WI38 (cell line): ENCODE data around the gene DUSP23.

Experiments used
- H3K4me3 ChIP-seq: 2 replicates; pipeline ENCODE4 v1.5.1; 2011; ENCODE audit warnings: low read depth, mild to moderate bottlenecking, control low read depth, low read length
- TF ChIP-seq, protein P1 (sequence below): IDR thresholded peaks from 2 replicates; pipeline ENCODE4 v1.5.1; 2012; ENCODE audit warnings: low read depth, mild to moderate bottlenecking, control low read depth, low read length

Gene DUSP23

DNA sequence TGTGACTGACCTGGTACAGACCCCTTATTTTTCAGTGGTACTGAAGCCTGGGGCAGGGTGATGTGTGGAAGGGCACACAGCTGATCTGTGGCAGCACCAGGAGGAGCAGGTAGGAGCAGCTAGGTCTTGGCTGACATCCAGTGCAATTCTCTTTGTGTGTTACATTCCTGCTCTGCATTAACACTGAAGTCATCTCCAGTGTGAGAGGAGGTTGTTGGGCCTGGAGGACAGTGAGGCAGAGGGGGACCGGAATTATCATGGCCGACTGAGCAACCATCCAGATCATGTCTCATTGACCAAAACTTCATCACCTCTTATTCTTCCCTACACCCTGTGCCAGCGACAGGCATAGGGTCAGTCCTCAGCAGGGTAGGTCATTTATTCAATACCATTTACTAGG is 47.4 kb downstream of the DUSP23 start:
- TF ChIP-seq, protein P1, sequence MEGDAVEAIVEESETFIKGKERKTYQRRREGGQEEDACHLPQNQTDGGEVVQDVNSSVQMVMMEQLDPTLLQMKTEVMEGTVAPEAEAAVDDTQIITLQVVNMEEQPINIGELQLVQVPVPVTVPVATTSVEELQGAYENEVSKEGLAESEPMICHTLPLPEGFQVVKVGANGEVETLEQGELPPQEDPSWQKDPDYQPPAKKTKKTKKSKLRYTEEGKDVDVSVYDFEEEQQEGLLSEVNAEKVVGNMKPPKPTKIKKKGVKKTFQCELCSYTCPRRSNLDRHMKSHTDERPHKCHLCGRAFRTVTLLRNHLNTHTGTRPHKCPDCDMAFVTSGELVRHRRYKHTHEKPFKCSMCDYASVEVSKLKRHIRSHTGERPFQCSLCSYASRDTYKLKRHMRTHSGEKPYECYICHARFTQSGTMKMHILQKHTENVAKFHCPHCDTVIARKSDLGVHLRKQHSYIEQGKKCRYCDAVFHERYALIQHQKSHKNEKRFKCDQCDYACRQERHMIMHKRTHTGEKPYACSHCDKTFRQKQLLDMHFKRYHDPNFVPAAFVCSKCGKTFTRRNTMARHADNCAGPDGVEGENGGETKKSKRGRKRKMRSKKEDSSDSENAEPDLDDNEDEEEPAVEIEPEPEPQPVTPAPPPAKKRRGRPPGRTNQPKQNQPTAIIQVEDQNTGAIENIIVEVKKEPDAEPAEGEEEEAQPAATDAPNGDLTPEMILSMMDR: no peak
- no peak overlapping the region for H3K4me3 ChIP-seq

DNA sequence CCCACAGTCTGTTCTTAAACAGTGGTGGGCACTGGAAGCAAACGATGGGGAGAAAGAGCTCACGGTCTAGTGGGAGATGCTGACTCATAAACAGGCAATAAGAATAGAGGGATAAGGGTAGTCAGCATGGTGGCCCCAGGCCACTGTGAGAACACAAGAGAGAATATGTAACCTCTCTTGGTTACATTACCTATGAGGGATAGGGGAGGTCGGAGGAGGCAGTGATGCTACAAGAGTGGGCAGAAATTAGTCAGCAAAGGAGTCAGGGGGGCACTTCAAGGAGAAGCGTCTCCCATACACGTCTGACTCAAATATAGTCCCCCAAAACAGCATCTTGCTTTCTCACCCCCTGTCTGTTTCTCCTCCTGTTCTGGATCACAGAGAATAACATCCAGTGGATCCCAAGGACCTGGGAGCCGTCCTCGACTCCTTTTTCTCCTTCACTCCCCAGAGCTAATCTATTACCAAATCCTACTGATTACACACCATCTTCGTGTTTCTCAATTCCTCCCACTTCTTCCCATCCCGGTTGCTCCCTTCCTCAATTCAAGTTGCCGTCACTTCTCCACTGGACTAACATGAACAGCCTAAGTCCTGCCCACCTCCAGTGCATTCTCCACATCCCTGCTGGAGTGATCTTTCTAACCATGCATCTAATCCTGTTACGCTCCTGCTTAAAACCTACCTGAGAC is 48.0 kb downstream of the DUSP23 start:
- H3K4me3 ChIP-seq: no peak overlapping the region
- TF ChIP-seq, protein P1: no peak

DNA sequence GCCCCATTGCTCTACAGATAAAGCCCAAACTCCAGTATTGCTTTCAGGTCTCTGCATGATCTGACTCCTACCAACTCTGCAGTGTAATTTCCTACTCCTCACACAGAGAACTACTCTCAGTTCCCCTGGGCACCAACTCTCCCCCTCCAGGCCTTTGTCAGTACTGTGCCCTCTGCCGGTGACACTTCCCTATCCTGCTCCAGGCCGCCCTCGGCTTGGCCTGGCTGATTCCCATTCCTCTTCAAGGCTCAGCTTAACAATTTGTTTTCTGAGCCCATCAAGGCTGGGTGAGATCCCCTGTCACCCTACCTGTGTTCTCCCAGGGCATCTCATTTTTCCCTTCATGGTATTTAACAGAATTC is 48.5 kb downstream of the DUSP23 start:
- TF ChIP-seq, protein P1: no peak
- H3K4me3 ChIP-seq: no peak overlapping the region

DNA sequence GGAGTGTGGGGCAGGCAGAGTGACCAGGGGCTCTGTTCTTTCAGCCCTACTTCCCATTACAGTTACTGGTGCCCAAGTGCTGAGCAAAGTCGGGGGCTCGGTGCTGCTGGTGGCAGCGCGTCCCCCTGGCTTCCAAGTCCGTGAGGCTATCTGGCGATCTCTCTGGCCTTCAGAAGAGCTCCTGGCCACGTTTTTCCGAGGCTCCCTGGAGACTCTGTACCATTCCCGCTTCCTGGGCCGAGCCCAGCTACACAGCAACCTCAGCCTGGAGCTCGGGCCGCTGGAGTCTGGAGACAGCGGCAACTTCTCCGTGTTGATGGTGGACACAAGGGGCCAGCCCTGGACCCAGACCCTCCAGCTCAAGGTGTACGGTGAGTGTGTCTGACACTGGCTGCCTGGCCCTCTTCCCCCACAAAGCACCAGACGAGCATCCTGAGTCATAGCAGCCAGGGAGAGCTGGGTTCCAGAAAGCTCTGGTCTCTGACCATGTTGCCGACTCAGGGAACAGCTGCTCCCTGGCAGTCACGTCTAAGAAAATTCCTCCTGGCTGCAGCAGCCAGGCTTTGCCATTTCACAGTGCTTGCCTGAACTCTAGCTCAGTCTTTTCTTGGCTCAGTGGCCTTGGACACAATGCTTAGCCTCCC is 49.2 kb downstream of the DUSP23 start:
- no peak overlapping the region for H3K4me3 ChIP-seq
- TF ChIP-seq, protein P1: no peak

DNA sequence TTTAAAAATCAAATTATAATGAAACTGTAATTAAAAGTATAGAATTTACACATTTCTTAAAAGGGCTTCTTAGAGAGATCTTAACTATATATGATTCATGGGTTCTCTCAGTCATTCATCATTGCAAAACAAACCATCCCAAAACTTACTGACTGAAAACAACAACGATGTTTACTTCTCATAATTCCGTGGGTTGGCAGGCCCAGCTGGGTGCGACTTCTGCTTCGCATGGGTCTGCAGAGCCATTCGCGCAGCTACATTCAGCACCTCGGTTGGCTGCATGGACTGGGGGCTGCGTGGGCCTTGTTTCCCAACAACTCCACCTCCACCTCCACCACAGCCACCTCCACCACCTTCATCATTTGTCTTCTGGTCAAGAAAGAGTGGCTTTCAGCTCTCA is 50.0 kb downstream of the DUSP23 start:
- no peak overlapping the region for H3K4me3 ChIP-seq
- TF ChIP-seq, protein P1: no peak

DNA sequence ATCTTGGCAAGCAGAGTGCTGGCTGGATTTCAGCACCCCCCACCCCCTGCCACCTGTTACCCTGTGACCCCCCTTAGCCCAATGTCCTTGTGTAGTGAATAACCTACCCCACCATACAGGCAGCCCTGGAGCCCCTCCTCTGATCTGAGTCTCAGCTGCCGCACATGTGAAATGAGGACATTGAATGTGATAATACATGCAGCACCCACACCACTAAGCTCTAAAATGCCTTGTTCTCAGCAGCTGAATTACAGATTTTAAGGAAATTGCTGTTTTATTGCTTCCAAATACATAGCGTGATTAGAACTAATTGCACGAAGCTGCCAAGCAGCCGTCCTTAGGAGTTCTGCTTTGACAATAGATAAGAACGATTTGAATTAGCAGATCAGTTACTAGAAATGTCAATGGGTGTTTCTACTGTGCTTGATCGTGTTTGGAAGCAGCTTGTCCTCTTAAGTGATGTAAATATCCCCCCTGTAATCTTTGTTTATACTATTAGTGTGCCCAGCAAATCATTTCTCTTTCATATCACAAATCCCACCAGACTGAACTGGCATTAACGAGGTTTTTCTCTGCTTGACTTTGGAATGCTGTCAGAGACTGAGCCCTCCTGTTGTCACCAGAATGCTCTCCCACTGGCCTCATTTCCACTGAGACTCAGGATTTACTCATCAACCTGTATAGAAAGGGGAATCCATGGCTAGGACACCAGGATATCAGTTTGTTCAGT is 50.8 kb downstream of the DUSP23 start:
- TF ChIP-seq, protein P1: no peak
- no peak overlapping the region for H3K4me3 ChIP-seq
